Fibroblast of villous mesenchyme (primary cell): Measurements from ENCODE around the gene FOXN3. TPM values are rescaled to one million over a fixed set of nuclear protein-coding genes. Genes with fewer than 3 reads are reported as not detected.
A peak's percentile ranks its signal among the peaks of the same experiment; 100 is the strongest.

ENCODE experiments used
- DNase-seq: peaks from one replicate; pipeline ENCODE4 v3.0.0-alpha.2; 2010; ENCODE audit warnings: low read depth
- H3K4me3 ChIP-seq: 2 replicates; pipeline ENCODE4 v1.5.1; 2011; ENCODE audit warnings: low read depth, mild to moderate bottlenecking, low read length
- CTCF ChIP-seq: IDR thresholded peaks from 2 replicates; pipeline ENCODE4 v1.5.1; 2012; ENCODE audit warnings: low read depth, mild to moderate bottlenecking, low read length; ENCODE audit not compliant: insufficient read depth
- total RNA-seq: library from RNA; depleted of rRNA; stranded (reverse); fragments of >200 nt; gene quantifications from 2 replicates; pipeline ENCODE4 v1.2.3, GENCODE V29; 2012

Gene FOXN3
- total RNA-seq, 1 donor, result 33.2 TPM

DNA sequence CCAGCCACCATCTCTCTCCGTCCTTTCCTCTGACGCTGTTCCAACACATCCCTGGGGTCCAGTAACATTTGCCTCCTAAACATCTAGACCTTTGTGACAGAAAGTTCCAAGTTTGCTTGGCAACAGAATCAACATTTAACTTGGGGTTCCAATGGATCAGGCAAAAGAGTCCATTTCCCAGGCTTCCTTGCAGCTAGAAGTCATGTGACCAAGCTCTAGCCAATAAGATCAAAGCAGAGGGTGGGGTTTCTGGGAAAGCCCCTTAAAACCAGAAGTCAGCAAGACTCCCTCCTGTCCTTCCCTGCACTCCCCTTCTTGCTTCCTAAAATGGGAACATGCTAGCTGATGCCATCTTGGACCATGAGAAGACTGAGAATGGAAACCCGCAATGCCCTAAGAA, 14.7 kb downstream of the FOXN3 start:
- H3K4me3 ChIP-seq, result no peak overlapping the region
- DNase-seq, result no peak
- TF ChIP-seq CTCF, result no peak

DNA sequence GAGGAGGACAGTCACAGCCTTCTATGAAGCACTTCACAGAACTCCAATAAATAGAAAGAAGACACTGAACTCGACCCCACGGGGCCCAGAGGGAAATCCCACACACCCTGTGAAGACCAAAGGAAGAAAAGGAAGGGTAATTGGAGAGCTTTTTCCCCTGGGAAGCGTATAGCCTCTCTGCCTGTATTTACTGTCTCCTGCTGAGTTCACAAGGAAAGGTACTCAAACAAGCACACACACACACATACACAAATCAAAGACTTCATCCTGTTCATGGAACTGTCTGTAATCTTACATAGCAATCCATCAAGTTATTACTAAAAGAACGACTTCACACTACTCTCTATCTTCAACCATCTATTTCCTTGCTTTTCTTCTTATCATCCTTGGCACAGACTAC, 15.3 kb downstream of the FOXN3 start:
- no peak overlapping the region for H3K4me3 ChIP-seq
- no peak for DNase-seq
- no peak for TF ChIP-seq CTCF

DNA sequence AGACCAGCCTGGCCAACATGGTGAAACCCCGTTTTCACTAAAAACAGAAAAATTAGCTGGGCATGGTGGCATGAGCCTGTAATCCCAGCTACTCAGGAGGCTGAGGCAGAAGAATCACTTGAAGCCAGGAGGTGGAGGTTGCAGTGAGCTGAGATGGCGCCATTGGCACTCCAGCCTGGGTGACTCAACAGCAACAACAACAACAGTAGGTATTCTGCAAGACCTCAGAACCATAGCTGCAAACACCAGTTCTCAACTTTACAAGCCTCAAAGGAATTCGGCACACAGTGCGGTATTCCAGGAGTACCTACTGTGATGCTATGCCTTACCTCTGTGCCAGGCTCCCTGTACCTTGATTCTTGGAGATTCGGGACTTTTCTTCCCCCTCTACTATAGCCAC, 15.8 kb downstream of the FOXN3 start:
- no peak for DNase-seq
- TF ChIP-seq CTCF, result no peak
- no peak overlapping the region for H3K4me3 ChIP-seq

DNA sequence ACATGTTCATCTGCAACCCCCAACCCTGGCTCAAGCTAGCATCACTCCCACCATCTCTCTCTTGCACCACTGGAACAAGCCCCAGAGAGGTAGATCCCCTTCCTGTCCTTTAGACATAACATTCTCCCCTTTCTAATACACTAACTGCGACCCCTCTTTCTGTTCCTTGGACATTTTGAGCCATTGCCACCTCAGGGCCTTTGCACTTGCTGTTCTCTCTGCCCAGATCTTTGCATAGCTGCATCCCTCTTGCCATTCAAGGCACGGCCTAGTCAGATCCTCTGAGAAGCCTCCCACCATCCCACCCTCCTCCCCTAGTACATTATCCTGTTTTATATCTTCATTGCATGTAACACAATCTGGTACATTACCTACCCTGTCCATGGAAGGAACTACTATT, 16.5 kb downstream of the FOXN3 start:
- no peak for TF ChIP-seq CTCF
- DNase-seq, result no peak
- H3K4me3 ChIP-seq, result no peak overlapping the region

DNA sequence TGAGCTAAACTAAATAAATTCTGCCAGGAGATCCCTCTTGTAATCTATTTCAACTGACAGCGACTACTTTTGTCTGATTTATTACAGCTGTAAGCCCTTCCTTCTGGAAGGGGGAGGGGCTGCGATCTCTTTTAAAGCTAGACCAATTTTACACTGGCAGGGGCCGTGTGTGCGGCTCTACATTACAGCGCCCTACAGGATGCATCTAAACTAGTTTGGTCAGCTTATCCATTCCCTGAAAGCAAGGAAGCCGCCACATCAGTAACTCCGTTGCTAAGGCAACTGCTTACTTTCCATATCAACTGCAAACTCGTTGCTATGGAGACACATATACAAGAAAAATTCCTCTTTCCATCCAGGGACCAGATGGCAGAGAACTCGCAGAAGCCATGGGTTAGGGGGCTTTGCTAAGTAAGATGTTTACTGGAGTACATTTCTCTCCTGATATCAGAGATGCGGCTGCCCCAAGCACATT, 17.4 kb downstream of the FOXN3 start:
- peak; percentile 87 for DNase-seq
- no peak overlapping the region for H3K4me3 ChIP-seq
- no peak for TF ChIP-seq CTCF

DNA sequence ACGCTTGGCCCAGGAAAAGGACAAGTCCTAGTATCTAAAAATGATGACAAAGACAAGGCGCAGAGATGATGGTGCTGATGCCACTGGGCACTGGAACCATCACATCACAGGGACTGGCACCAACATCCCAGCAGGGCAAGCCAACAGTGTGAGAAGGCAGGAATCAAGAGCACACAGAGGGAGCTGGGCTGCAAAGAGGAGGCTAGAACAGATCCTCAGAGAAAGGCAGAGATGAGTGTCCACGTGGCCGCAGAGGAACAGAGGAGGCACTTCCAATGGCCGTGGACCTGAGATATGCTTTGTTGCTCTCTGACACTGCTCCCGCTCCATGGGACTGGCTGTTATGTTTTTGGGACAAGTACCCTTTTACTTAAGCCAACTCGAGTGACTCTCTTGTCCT, 17.9 kb downstream of the FOXN3 start:
- TF ChIP-seq CTCF, result no peak
- no peak overlapping the region for H3K4me3 ChIP-seq
- DNase-seq, result no peak

GRCh38 chr14:89397569-89398230, 19.3 kb downstream of the FOXN3 start:
- DNase-seq, result no peak
- no peak overlapping the region for H3K4me3 ChIP-seq
- no peak for TF ChIP-seq CTCF
